MM.1S (cell line): Measurements from ENCODE around the gene COL18A1.

Experiments used
- CTCF ChIP-seq: fragments of 300-600 bp; sonication (generic); IDR thresholded peaks from 2 replicates; pipeline ENCODE4 v1.5.1; 2016; ENCODE audit warnings: antibody characterized with exemption, low read length, mixed read lengths
- EZH2 ChIP-seq: fragments of 300-600 bp; sonication (generic); optimal IDR thresholded peaks from 2 replicates; pipeline ENCODE3; 2017; ENCODE audit warnings: low read depth, mild to moderate bottlenecking, antibody characterized with exemption, low read length, mixed read lengths

DNA sequence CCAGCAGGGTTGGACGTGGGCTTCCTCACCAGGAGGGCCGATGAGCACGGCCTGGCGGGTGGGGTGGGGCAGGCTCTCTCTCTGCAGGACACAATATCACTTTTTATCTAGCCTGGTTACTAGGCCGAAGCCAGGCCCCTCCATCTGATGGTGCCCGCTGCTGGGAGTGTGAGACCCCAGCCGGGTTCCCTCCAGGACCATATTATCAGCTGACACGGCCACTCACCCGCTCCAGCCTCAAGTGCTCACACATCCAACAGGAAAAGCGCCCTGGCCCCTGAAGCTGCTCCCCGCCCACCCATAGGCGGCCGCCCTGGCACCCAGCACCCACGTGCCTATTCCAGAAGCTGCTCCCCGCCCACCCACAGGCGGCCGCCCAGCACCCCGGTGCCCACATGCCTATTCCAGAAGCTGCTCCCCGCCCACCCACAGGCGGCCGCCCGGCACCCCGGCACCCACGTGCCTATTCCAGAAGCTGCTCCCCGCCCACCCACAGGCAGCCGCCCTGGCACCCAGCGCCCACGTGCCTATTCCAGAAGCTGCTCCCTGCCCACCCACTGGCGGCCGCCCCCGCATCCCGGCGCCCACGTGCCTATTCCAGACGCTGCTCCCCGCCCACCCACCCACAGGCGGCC lies 132.3 kb downstream of the COL18A1 start:
- TF ChIP-seq CTCF = no peak
- TF ChIP-seq EZH2 = no peak
